Omental fat pad (tissue), 4 donors: Measurements from ENCODE around the gene LSM4. TPM values are rescaled to one million over a fixed set of nuclear protein-coding genes. Genes with fewer than 3 reads are reported as not detected.
A peak's percentile ranks its signal among the peaks of the same experiment; 100 is the strongest.

ENCODE experiments used
- ATAC-seq: fragments of 150-250 bp; one replicate; pipeline ENCODE4 v1.9.1; 2016; ENCODE audit warnings: mild to moderate bottlenecking, moderate library complexity; ENCODE audit not compliant: low FRiP score
- DNase-seq: peaks from one replicate; pipeline ENCODE4 v3.0.0-alpha.2; 2019; ENCODE audit warnings: low spot score
- total RNA-seq, 4 donors: library from RNA; depleted of rRNA; stranded (reverse); fragments of >200 nt; gene quantifications; one replicate each; pipeline ENCODE4 v1.1.0, GENCODE V29; 2016
- TF ChIP-seq, protein P1 (sequence below), 3 donors: fragments of 450-650 bp; IDR thresholded peaks; one replicate each; pipeline ENCODE4 v1.5.1; 2016 to 2017; ENCODE audit warnings: antibody characterized with exemption in 3 of 3, mild to moderate bottlenecking in 3 of 3, moderate library complexity in 2 of 3

Gene LSM4
- total RNA-seq, 4 donors from 2014 or later = 58.6 to 140 (median 93.1) TPM

DNA sequence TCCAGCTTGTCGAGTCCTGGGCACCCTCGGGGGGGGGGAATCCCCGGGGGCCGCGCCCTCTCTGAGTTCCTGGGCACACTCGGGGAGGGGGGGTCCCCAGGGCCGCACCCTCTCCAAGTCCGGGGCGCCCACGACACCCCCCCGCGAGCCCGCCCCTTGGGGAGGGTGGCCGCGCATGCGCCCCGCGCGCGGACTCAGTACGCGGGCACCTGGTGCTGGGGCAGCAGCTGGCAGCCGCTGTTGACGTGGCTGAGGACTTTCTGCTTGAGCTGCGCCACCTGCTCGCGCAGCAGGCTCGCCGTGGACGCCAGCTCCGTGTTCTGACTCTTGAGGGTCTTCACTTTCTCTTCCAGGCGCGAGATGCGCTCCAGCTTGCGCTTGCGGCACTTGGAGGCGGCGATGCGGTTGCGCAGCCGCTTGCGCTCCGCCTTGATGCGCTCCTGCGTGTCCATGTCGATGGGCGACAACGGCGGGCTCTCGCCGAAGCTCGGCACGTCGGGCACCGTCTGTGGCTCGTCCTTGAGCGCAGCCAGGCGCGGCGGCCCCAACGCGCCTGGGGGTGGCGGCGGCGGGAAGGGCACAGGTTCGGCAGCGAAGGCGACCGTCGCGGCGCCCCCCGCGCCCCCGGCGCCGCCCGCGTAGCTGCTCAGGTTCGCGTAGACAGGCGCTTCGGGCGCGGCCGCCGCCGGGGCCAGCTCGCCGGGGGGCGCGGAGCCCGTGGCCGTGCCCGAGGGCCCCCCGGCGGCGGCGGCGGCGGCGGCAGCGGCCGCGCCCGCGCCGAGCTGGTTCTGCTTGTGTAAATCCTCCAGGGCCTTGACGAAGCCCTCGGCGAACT, 42.4 kb downstream of the LSM4 start:
- DNase-seq = peak; percentile 35
- TF ChIP-seq, protein P1, sequence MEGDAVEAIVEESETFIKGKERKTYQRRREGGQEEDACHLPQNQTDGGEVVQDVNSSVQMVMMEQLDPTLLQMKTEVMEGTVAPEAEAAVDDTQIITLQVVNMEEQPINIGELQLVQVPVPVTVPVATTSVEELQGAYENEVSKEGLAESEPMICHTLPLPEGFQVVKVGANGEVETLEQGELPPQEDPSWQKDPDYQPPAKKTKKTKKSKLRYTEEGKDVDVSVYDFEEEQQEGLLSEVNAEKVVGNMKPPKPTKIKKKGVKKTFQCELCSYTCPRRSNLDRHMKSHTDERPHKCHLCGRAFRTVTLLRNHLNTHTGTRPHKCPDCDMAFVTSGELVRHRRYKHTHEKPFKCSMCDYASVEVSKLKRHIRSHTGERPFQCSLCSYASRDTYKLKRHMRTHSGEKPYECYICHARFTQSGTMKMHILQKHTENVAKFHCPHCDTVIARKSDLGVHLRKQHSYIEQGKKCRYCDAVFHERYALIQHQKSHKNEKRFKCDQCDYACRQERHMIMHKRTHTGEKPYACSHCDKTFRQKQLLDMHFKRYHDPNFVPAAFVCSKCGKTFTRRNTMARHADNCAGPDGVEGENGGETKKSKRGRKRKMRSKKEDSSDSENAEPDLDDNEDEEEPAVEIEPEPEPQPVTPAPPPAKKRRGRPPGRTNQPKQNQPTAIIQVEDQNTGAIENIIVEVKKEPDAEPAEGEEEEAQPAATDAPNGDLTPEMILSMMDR (IDR thresholded peaks at IDR 0.05) = no peak
- ATAC-seq = no peak

DNA sequence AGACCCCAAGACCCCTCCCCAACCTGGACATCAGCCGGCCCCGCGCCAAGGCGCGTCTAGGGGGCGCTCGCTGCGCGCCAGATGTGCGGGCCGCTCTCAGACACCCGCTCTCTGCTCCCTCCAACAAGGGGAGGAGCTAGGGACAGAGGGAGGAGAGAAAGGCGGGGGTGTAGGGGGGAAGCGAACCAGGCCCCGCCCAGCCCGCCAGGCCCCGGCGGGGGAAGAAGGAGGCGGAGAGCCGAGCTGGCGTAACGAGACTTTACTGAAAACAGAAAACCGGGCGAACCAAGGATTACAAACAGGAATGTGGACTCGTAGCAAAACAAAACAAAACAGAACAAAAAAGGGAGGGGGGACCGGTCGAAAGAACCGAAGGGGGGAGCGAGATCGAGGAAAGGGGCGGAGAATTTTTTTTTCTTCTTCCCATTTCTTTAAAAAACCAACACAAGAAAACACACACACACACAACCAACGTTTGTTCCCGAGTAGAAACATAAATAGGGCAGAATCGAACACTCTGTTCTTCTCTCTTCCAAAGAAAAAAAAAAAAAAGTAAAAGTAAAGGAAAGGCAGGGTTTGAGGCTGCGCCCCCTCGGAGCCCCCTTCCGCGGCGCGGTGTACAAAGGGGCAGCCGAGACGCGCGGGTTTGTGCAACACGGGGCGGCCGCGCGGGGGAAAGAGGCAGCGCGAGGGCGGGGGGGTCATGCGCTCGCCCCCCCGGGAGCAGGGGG, 43.2 kb downstream of the LSM4 start:
- peak; percentile 45 for DNase-seq
- TF ChIP-seq, protein P1 (IDR thresholded peaks at IDR 0.05) = peak in 1 of 3 donors; percentile 55
- peak; percentile 17 for ATAC-seq

DNA sequence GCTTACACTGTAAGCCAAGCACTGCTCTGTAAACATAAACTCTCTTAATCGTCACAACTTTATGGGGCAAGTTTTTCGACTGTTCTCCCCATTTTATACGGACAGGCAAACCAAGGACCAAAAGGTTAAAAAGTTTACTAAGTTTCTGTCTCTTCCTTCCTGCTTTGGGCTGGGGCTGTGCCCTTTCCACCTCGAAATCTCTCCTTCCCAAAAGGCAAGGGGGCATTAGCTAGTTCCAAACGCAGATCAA, 43.7 kb downstream of the LSM4 start:
- DNase-seq = no peak
- no peak for ATAC-seq
- TF ChIP-seq, protein P1 (IDR thresholded peaks at IDR 0.05) = no peak

DNA sequence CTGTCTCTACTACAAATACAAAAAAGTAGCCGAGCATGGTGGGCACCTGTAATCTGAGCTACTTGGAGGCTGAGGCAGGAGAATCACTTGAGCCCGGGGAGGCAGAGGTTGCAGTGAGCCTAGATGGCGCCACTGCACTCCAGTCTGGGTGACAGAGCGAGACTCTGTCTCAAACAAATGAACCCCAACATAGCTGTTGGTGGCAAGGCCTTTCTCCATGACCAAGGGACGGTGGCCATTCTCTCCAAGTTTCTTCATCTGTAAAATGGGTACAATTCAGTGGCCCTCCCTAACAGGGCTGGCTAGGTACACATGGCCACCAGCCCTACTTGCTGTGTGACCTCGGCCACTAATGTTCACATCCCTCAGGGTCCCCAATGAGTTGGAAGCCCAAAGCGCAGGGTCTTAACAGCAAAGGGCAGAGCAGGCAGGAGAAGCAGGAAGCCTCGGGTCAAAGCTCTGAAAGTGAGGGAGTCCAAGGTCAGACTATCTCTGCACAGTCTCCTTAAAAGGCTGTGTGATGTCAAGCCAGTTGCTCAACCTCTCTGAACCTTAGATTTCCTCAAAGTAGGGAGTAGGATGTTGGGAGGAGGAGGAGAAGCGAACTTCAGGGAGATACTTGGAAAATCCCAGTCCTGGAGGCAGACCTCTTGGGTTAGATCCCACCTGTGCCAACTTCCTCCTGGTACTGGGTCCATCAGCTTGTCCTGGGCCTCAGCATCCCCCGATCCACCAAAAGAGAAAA, 44.2 kb downstream of the LSM4 start:
- ATAC-seq (no peak), DNase-seq (no peak)
- TF ChIP-seq, protein P1 (IDR thresholded peaks at IDR 0.05) = no peak

DNA sequence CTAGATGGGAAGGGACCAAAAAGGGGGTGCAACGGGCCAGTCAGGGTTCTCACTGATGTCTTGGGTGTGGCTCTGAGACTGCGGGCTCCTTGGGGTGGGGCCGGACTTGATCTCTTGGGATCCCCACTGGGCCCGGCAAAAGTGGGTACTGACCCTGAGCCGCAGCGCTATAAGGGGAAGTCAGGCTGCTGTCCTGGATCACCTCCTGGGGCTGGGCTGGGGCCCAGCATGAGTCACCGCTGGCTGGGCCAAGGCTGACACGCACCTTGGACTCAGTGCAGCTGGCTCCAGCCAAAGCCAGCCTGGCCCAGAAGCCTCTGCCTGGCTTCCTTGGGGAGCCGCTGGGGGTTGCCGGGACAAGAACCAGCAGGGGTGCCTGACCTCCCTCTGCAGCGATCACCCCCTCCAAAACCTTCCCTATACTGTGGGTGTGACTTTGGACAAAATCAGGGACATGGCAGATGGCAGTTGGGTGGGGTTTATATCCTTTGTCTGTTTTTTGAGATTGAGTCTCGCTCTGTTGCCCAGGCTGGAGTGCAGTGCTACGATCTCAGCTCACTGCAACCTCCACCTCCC, 48.0 kb downstream of the LSM4 start:
- TF ChIP-seq, protein P1 (IDR thresholded peaks at IDR 0.05) = no peak
- ATAC-seq = peak; percentile 69

DNA sequence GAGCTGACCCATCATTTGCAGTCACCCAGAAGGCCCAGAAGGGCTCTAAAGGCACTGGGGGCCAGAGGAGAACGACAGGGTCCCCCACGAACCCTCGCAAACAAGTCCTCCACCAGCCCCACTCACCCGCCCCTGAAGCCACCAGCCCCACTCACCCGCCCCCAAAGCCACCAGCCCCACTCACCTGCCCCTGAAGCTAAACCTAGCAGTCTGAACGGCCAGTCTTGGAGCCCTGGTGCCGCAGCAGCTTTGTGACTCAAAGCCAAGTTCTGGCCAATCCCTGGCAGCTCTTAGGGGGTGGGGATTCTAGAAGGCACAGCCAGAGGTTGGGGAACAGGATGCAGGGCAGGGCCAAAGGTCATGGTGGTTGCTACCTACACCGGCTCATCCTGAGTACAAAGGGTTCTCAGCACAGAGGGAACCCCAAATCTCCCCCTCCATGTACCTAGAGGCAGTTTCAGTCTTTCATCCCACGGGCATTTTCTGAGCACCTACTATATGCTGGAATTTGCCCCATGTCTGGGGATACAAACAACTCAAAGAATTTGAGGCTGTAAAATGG, 48.6 kb downstream of the LSM4 start, which contains the start of gene IQCN:
TSS of gene IQCN (minus strand) at position 234 of the 562 bp plus-strand sequence. CDS start 4,974 bp downstream, outside the sequence.
- DNase-seq (no peak), ATAC-seq (peak; percentile 11)
- TF ChIP-seq, protein P1 (IDR thresholded peaks at IDR 0.05) = no peak

More for the DNA sequence above, 48.0 kb downstream of the LSM4 start:
- peak; percentile 39 for DNase-seq
